ENCODE results near the gene C1orf50. TPM values are rescaled to one million over a fixed set of nuclear protein-coding genes. Genes with fewer than 3 reads are reported as not detected.
A peak's percentile ranks its signal among the peaks of the same experiment; 100 is the strongest.

Gene C1orf50
- total RNA-seq, 1 donor from 2014 or later: 13.0 TPM

DNA sequence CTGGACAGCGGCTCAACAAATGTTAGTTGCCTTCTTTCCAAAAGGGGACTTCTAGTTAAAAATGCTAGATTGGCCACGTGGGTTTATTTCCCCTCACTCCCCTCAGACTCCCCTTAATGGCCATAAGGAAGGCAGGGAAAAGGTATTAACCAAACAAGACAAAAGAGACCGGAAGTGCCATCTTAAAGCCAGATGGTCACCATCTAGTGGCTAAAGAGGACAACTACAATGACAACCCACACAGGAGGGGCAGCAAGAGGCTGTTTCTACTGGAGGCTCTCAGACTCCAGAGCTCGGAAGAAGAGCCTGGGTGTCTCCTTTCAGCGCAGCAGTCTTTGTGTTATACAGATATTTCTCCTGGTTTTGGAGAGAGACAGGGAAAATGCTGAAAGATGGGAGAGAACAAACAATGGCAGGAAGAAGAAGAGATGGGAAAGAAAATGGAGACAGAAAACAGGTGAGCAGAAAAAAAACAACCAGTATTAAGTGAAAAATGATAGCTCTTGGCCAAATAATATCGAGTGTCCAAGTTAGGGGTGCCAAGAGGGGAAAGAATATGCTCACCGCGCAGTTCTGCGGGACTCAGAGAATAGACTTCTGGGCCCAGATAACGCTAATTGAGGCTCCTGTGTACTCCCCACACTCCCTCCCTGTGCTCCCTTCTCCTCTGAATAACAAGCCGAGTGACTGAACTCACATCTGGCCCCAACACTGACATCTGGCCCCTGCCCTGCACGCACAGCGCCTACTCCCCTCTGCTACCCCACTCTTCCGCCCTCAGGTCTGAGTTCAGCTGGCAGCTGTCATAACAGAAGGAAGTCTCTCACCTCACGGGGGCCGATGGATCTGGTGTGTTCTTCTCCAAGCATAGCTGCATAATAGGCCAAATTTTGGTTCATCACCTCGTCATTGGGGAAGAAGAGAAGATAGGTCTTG, 9.8 kb upstream of the C1orf50 start:
- no peak for FAIRE-seq
- peak in 1 of 2 donors; percentile 55 for DNase-seq (ENCODE audit: low spot score in 2 of 2)

- DNase-seq (ENCODE audit: low spot score in 2 of 2) (no peak), FAIRE-seq (no peak)
Measured at GRCh38 chr1:42757892-42758275, 9.2 kb upstream of the C1orf50 start.

- DNase-seq (ENCODE audit: low spot score in 2 of 2) (no peak), FAIRE-seq (no peak)
Measured at GRCh38 chr1:42758641-42759040, 8.4 kb upstream of the C1orf50 start.

GRCh38 chr1:42759114-42759513, 7.9 kb upstream of the C1orf50 start:
- DNase-seq (ENCODE audit: low spot score in 2 of 2) (no peak), FAIRE-seq (no peak)

- no peak for DNase-seq (ENCODE audit: low spot score in 2 of 2)
- FAIRE-seq: no peak
Measured at GRCh38 chr1:42761567-42761966, 5.5 kb upstream of the C1orf50 start.

- FAIRE-seq: no peak
- DNase-seq (ENCODE audit: low spot score in 2 of 2): no peak
Measured at GRCh38 chr1:42762269-42762668, 4.8 kb upstream of the C1orf50 start.

DNA sequence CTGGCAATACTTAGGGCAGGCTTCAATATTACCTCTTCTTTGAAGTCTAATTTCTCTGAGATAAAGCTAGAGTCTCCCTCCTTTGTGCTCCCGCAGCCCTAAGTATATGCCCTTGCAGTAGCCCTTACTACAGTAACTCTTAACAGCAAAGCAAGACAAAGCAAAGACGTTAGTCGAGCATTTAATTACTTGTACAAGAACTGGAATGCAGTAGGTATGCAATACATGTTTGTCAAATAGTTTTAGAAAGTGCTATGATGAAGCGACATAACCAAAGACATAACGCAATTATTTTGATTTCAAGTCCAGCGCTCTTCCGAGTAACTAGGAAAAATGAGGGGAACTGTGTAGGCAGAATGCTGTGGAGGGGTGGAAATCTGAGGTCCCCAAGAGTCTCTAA, 1.8 kb upstream of the C1orf50 start:
- no peak for DNase-seq (ENCODE audit: low spot score in 2 of 2)
- FAIRE-seq: no peak

- DNase-seq (ENCODE audit: low spot score in 2 of 2): no peak
- FAIRE-seq: no peak
Measured at GRCh38 chr1:42765832-42766740, 963 bp upstream of the C1orf50 start.

- no peak for FAIRE-seq
- DNase-seq (ENCODE audit: low spot score in 2 of 2): no peak
Measured at GRCh38 chr1:42767510-42768000, 506 bp downstream of the C1orf50 start.

- no peak for FAIRE-seq
- no peak for DNase-seq (ENCODE audit: low spot score in 2 of 2)
Measured at GRCh38 chr1:42768172-42768571, 1.1 kb downstream of the C1orf50 start.

DNA sequence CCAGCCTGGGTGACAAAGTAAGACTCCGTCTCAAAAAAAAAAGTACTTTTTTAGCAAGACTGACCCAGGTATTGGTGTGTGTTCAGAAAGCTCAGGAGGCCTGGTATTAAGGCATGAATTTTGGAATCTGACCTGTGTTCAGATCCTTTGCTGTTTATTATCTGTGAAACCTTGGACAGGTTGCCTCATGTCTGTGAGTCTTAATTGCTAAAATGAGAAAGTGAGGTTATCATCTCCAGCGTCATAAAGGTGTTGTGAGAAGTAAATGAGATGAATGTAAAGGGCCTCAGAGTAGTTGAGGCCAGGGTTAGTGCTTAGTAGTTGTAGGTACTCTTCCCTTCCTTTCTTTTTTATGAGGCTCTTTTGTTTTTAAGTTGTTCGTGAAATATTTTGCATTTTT, 2.8 kb downstream of the C1orf50 start:
- FAIRE-seq: no peak

DNA sequence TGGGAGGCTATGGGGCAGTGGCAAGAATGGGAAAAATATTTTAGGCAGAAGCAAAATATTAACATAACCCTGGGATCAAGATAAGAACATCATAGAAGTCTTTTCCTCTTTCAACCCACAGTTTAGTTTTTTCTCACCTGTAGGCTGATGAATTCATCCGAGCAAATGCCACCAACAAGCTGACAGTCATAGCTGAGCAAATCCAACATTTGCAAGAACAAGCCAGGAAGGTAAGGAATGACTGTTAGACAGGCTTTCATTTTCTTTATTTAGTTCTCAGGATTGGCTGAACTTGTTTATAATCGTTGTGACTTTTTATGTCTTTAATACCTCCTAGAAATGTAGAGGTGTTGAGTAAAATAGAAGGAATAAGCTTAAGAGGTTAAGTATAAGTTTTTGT, 6.4 kb downstream of the C1orf50 start:
- FAIRE-seq: no peak
- no peak for DNase-seq (ENCODE audit: low spot score in 2 of 2)

More for the DNA sequence above, 2.8 kb downstream of the C1orf50 start:
- DNase-seq (ENCODE audit: low spot score in 2 of 2): no peak

DNA sequence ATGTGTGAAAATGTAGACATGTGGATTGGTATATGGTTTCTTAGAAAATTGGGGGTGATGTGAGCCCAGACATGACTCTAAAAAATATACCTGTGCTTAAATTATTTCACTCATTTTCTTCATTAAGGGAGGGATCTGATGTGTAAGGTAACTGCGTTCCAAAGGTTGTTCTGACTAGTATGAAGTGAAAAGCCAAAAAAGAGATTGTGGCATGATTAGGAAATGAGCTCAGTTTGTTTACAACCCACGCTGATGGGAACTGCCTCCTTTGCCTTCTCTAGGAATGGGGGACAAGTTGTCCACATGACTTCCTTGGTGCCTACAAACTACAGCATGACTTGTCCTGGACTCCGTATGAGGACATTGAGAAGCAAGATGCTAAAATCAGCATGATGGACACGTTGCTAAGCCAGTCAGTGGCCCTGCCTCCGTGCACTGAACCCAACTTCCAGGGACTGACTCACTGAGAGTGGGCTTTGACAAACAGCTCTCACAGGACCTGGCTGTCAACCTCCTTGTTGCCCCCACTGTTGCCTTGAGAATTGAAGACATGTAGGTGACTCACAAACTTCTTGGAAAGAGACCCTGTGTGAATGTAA, 8.0 kb downstream of the C1orf50 start:
- DNase-seq (ENCODE audit: low spot score in 2 of 2): no peak
- no peak for FAIRE-seq

- FAIRE-seq (no peak), DNase-seq (ENCODE audit: low spot score in 2 of 2) (no peak)
Measured at GRCh38 chr1:42776502-42776901, 9.5 kb downstream of the C1orf50 start.

DNA sequence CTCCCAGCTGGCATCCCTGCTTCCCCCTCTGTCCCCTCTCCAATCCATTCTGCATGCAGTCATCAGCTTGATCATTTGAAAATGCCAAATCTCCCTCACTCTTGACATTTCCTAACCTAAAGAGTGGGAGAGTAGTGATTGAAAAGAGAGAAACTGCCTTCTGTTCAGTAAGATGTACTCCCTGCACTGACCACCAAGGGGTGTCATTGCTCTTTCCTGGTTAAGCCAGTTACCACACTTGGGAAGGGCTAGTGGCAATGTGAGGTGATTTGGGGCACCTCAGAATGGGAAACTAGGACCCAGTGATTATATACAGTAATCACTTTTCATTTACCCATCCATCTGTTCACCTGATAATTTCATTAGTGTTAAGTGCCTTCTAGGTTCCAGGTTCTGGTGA, 10.8 kb downstream of the C1orf50 start:
- DNase-seq (ENCODE audit: low spot score in 2 of 2): peak; percentile 42 to 69

DNA sequence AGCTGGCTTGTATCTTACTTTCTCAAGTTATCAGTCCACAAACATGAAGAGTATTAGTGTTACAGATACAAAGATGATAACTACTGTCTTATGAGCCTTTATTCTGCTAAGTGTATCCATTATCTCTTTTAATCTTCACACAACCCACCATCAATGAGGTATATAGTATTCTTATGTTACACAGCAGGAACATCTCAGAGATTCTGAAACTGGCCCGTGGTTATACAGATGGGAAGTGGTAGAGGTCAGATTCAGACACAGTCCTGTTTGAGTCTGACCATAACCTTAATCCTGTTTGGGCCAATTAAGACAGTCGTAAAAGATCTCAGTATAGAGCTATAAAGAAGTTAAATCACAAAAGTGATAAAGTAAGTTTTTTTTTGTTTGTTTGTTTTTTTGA, 12.7 kb downstream of the C1orf50 start:
- DNase-seq (ENCODE audit: low spot score in 2 of 2) (no peak), FAIRE-seq (no peak)

More for the DNA sequence above, 10.8 kb downstream of the C1orf50 start:
- no peak for FAIRE-seq

- no peak for FAIRE-seq
Measured at GRCh38 chr1:42780176-42780575, 13.1 kb downstream of the C1orf50 start.

DNA sequence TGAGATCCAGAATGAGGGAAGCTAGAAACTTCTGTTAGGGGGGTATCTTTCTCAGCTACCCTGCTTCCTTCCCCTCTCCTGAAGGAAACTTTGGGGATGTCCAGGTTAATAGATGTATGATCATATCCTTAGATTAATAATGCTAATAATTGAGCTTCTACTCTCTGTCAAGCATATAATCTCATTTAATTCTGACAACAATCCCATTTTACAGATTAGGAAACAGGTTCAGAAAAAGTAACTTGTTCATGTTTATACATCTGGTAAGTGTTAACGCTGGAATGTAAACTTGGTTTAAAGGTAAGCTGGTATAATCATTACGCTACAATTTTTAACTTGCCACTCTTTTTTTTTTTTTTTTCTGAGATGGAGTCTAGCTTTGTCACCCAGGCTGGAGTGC, 16.0 kb downstream of the C1orf50 start:
- no peak for FAIRE-seq
- no peak for DNase-seq (ENCODE audit: low spot score in 2 of 2)

More at GRCh38 chr1:42780176-42780575, 13.1 kb downstream of the C1orf50 start:
- no peak for DNase-seq (ENCODE audit: low spot score in 2 of 2)

GRCh38 chr1:42784547-42784945, 17.5 kb downstream of the C1orf50 start:
- DNase-seq (ENCODE audit: low spot score in 2 of 2) (no peak), FAIRE-seq (no peak)

GRCh38 chr1:42784946-42785693, 18.1 kb downstream of the C1orf50 start, which contains the start of gene TMEM269:
TSS of gene TMEM269 (plus strand) at chr1:42784991. CDS start at chr1:42789894, 4,903 bp downstream.
- FAIRE-seq (no peak), DNase-seq (ENCODE audit: low spot score in 2 of 2) (peak in 1 of 2 donors; percentile 65)
